ENCODE results near the gene FLAD1.
"Not testable (repeated sequence)": the region's sequence is repeated elsewhere in the genome, so short reads cannot be mapped to it uniquely, and the experiment has no call there.

The FLAD1 gene

GRCh38 chr1:154967331-154967950 lies 15.7 kb upstream of the FLAD1 start:
- DNase-seq (ENCODE audit: low read depth, low spot score): no peak

- no peak for DNase-seq (ENCODE audit: low read depth, low spot score)
These were observed 14.4 kb upstream of the FLAD1 start for GRCh38 chr1:154968731-154969130.

- no peak for DNase-seq (ENCODE audit: low read depth, low spot score)
These were observed 13.9 kb upstream of the FLAD1 start for GRCh38 chr1:154969246-154969645.

GRCh38 chr1:154969860-154970452 lies 13.2 kb upstream of the FLAD1 start:
- DNase-seq (ENCODE audit: low read depth, low spot score): no peak

GRCh38 chr1:154970631-154971340 lies 12.4 kb upstream of the FLAD1 start, which contains the start of gene SHC1:
SHC1 (minus strand) TSS chr1:154970747; CDS start chr1:154970526, 221 bp downstream.
- DNase-seq (ENCODE audit: low read depth, low spot score): peak; percentile 83

GRCh38 chr1:154971341-154971998 lies 11.7 kb upstream of the FLAD1 start:
- no peak for DNase-seq (ENCODE audit: low read depth, low spot score)

- no peak for DNase-seq (ENCODE audit: low read depth, low spot score)
These were observed 11.0 kb upstream of the FLAD1 start for GRCh38 chr1:154972213-154972516.

GRCh38 chr1:154972517-154973343 lies 10.4 kb upstream of the FLAD1 start:
- DNase-seq (ENCODE audit: low read depth, low spot score): no peak

- DNase-seq (ENCODE audit: low read depth, low spot score): peak; percentile 91
These were observed 9.6 kb upstream of the FLAD1 start for GRCh38 chr1:154973344-154974101.

- DNase-seq (ENCODE audit: low read depth, low spot score): peak; percentile 100
These were observed 8.9 kb upstream of the FLAD1 start, which contains the start of gene CKS1B for GRCh38 chr1:154974102-154974807. CKS1B (plus strand) TSS chr1:154974681; CDS start chr1:154974746, 65 bp downstream.

- peak; percentile 91 for DNase-seq (ENCODE audit: low read depth, low spot score)
These were observed 8.2 kb upstream of the FLAD1 start for GRCh38 chr1:154974808-154975408.

- no peak for DNase-seq (ENCODE audit: low read depth, low spot score)
These were observed 7.6 kb upstream of the FLAD1 start for GRCh38 chr1:154975409-154976059.

- DNase-seq (ENCODE audit: low read depth, low spot score): not testable (repeated sequence)
These were observed 5.4 kb upstream of the FLAD1 start for GRCh38 chr1:154977762-154978161.

- DNase-seq (ENCODE audit: low read depth, low spot score): no peak
These were observed 4.8 kb upstream of the FLAD1 start for GRCh38 chr1:154978360-154978759.

- DNase-seq (ENCODE audit: low read depth, low spot score): no peak
These were observed 803 bp upstream of the FLAD1 start for GRCh38 chr1:154982341-154982740.

- DNase-seq (ENCODE audit: low read depth, low spot score): no peak
These were observed 777 bp downstream of the FLAD1 start for GRCh38 chr1:154983776-154984466.

- not testable (repeated sequence) for DNase-seq (ENCODE audit: low read depth, low spot score)
These were observed 3.6 kb downstream of the FLAD1 start for GRCh38 chr1:154986736-154987135.

- no peak for DNase-seq (ENCODE audit: low read depth, low spot score)
These were observed 4.2 kb downstream of the FLAD1 start for GRCh38 chr1:154987326-154987725.

All from smooth muscle cell of the brain vasculature (primary cell).